Measurements from ENCODE around the gene PTPRN2. TPM values are rescaled to one million over a fixed set of nuclear protein-coding genes. Genes with fewer than 3 reads are reported as not detected.
"Not testable (repeated sequence)": the region's sequence is repeated elsewhere in the genome, so short reads cannot be mapped to it uniquely, and the experiment has no call there.

The PTPRN2 gene
- total RNA-seq, 2 donors from 2014 or later: 0.35 to 0.61 TPM

GRCh38 chr7:157699357-157700013 is 888.1 kb downstream of the PTPRN2 start:
- H3K9me3 Mint-ChIP-seq: no peaks in the 10 kb centered on the region
- H3K27ac Mint-ChIP-seq: no peak overlapping the region
- DNase-seq (ENCODE audit: low spot score in 2 of 2): no peak
- no peaks in the 10 kb centered on the region for H3K36me3 Mint-ChIP-seq
- ATAC-seq: no peak

GRCh38 chr7:157697287-157697686 is 890.3 kb downstream of the PTPRN2 start:
- H3K27ac Mint-ChIP-seq; H3K9me3 Mint-ChIP-seq; H3K36me3 Mint-ChIP-seq; DNase-seq (ENCODE audit: low spot score in 2 of 2); ATAC-seq: not testable (repeated sequence)

DNA sequence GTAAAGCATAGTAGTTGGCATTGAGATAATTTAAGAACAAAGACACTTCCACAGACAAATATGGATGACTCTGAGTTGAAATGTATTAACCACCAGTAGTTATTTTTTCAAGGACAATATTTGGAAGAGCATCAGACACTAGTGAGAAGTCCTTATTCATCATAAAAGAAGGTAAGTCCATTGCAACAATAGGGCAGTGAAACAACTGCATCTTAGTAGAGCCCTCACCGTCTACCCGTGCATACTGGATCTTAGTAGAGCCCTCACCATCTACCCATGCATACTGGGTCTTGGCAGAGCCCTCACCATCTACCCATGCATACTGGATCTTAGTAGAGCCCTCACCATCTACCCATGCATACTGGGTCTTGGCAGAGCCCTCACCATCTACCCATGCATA is 892.0 kb downstream of the PTPRN2 start:
- not testable (repeated sequence) for DNase-seq (ENCODE audit: low spot score in 2 of 2); H3K36me3 Mint-ChIP-seq; H3K27ac Mint-ChIP-seq; H3K9me3 Mint-ChIP-seq; ATAC-seq

DNA sequence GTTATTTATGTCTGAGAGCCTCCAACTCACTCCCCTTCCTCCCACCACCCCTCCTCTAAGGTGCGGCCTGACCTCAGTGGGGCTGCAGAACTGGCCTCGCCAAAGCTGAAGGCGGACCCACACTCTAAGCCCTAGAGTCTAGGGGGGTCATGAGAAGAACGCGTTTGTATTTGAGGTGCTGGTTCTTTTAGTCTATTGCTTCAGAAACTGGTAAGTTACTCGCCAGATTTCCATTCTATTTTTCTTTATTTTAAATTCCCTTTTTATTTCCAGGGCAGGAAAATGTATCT is 893.3 kb downstream of the PTPRN2 start:
- ATAC-seq: no peak
- H3K9me3 Mint-ChIP-seq: no peaks in the 10 kb centered on the region
- no peak for DNase-seq (ENCODE audit: low spot score in 2 of 2)
- no peak overlapping the region for H3K27ac Mint-ChIP-seq
- H3K36me3 Mint-ChIP-seq: peaks cover 0 to 6% of the 10 kb centered on the region in 2 donors

GRCh38 chr7:157693521-157694375 is 893.9 kb downstream of the PTPRN2 start:
- DNase-seq (ENCODE audit: low spot score in 2 of 2) (no peak), ATAC-seq (no peak)
- peaks cover 0 to 6% of the 10 kb centered on the region in 2 donors for H3K36me3 Mint-ChIP-seq
- H3K27ac Mint-ChIP-seq: no peak overlapping the region
- no peaks in the 10 kb centered on the region for H3K9me3 Mint-ChIP-seq

DNA sequence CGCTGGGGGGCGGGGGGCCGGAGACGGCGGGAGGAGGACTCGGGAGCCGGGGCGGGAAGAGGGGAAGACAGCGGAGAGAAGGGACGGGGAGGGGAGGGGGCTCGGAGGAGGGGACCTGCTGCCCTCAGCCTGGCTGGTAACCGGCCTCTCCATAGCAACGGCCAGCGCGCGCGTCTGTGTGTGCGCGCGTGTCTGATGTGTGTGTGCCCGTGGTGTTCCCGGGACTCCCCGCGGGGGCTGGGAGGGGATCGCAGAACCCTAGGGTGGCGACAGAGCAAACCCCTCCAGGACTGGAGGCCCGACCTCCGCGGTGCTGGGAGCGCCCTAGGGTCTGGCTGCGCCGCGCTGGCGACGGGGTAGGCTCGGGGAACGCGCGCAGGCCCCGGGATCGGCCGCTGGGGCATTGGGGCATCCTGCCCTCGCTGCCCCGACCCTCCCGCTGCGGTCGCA is 894.5 kb downstream of the PTPRN2 start:
- H3K36me3 Mint-ChIP-seq: peaks cover 0 to 6% of the 10 kb centered on the region in 2 donors

DNA sequence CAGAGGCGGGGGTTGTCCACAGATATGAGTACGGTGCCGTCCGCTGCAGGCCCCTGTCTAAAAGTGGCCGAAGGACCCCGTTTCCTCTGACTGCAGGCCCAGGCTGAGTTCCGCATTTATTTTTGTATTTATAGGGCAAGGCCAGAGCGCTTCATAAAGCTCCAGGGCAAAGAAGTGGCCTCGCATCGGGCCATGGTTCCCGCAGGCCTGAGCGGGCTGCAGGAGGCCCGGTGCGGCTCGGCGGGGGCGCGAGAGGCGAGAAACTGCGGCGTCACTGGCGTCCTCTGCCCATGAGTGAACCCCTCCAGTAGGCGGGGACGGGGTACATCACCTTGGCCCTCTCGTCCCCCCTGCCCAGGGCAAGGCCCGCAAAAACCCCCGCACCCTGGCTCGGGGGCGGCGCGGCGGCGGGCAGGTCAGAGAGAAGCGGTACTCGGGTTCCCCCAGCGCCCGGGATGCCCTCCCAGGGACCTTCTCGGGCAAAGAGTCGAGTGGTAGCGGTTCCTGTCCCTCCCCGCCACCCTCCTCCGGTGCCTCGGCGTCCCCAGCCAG is 895.1 kb downstream of the PTPRN2 start:
- Mint-ChIP-seq H3K27ac (no peak overlapping the region), H3K9me3 (no peaks in the 10 kb centered on the region), H3K36me3 (peaks cover 0 to 6% of the 10 kb centered on the region in 2 donors)
- no peak for DNase-seq (ENCODE audit: low spot score in 2 of 2)
- no peak for ATAC-seq

More for the DNA sequence above, 894.5 kb downstream of the PTPRN2 start:
- no peak for ATAC-seq
- no peak for DNase-seq (ENCODE audit: low spot score in 2 of 2)
- Mint-ChIP-seq H3K9me3 (no peaks in the 10 kb centered on the region), H3K27ac (no peak overlapping the region)

DNA sequence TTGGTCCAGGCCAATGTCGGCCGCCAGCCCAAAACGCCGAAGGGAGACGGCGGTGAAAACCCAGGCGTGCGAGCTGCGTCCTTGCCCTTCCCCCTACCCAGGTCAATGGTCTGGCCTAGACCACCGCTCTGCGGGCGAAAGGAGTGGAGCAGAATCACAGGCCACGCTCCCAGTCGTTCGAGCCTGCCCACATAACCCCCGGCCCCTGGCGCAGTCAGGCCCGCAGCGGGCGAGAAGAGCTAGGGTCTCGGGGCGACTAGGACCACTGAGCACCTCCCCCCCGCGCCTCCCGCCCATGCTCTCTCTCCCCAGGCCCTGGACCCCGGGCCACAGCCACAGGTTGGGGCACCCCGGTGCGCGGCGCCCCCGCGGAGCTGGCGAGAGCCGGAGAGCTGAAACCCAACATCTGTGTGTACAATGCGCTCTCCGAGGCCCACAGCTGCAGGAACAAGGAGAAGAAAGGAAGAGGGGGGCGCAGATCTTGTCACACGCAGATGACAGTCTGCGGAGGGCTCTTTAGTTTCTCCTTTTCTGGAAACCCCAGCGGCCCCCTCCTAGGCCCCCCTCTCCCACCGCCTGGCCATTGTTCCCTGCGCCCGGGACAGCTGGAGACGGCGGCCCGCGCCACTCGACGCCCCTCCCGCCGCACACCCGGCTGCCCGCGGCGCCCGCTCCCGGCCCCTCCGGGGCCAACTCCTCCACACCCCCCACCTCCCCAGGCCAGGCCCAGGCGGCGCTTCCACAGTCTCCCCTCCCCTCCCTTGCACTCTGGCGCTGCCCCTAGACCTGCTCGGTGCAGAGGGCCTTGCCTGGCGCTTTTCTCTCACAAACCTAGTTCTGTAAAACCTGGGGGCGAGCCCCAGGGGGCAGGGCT is 895.8 kb downstream of the PTPRN2 start:
- no peak for DNase-seq (ENCODE audit: low spot score in 2 of 2)
- H3K27ac Mint-ChIP-seq: no peak overlapping the region
- ATAC-seq: no peak

GRCh38 chr7:157690833-157691585 is 896.6 kb downstream of the PTPRN2 start:
- DNase-seq (ENCODE audit: low spot score in 2 of 2) (no peak), ATAC-seq (peak; percentile 55 to 67)
- Mint-ChIP-seq H3K9me3 (no peaks in the 10 kb centered on the region), H3K27ac (no peak overlapping the region), H3K36me3 (peaks cover 0 to 6% of the 10 kb centered on the region in 2 donors)

More for the DNA sequence above, 895.8 kb downstream of the PTPRN2 start:
- Mint-ChIP-seq H3K36me3 (peaks cover 0 to 6% of the 10 kb centered on the region in 2 donors), H3K9me3 (no peaks in the 10 kb centered on the region)

- Mint-ChIP-seq H3K27ac (no peak overlapping the region), H3K36me3 (peaks cover 0 to 6% of the 10 kb centered on the region in 2 donors), H3K9me3 (no peaks in the 10 kb centered on the region)
- ATAC-seq (peak in 1 of 2 donors; percentile 26), DNase-seq (ENCODE audit: low spot score in 2 of 2) (peak in 1 of 2 donors; percentile 40)
These were observed 897.4 kb downstream of the PTPRN2 start for GRCh38 chr7:157690058-157690832.

GRCh38 chr7:157689269-157690057 is 898.2 kb downstream of the PTPRN2 start:
- Mint-ChIP-seq H3K9me3 (no peaks in the 10 kb centered on the region), H3K36me3 (peaks cover 0 to 5% of the 10 kb centered on the region in 2 donors), H3K27ac (no peak overlapping the region)
- peak in 1 of 2 donors; percentile 30 for DNase-seq (ENCODE audit: low spot score in 2 of 2)
- no peak for ATAC-seq

DNA sequence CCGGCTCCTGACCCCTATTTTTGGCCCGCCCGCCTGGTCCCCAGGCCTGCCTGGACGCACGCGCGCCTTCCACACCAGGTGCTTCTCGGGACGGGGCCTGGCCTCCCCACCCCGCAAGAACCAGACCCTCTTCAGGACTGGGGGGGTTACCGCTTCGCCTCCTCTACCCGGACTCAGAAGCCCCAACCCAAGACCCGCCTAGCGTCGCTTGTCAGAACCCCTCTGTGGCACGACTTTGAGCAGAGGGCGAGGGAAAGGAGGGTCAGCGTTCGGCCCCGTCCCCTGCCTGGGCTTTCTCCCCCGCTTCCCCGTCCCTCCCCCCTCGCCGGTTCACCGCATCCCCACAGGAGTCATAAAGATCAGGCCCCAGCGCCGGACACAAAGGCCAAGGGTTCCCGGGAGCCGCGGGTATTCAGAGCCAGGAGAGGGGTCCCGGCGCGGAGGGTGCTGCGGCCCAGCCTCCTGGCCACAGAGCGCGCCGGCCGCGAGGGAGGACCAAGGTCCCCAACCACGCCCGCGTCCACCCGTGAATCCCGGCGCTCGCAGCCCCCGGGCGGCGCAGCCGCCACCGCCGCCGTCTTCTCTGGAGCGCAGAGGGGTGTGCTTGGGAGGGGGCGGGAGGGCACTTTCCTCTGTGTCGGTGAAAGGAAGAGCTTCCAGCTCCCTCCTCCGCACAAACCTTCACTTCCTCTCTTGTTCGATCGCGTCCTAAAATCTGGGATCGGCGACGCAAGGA is 898.9 kb downstream of the PTPRN2 start:
- Mint-ChIP-seq H3K36me3 (peaks cover 0 to 3% of the 10 kb centered on the region in 2 donors), H3K9me3 (no peaks in the 10 kb centered on the region), H3K27ac (no peak overlapping the region)
- ATAC-seq: no peak
- DNase-seq (ENCODE audit: low spot score in 2 of 2): peak in 1 of 2 donors; percentile 41

GRCh38 chr7:157687845-157688532 is 899.6 kb downstream of the PTPRN2 start:
- no peak for ATAC-seq
- H3K9me3 Mint-ChIP-seq: no peaks in the 10 kb centered on the region

More at GRCh38 chr7:157687845-157688532, 899.6 kb downstream of the PTPRN2 start:
- H3K27ac Mint-ChIP-seq: no peak overlapping the region
- no peak for DNase-seq (ENCODE audit: low spot score in 2 of 2)
- peaks cover 0 to 6% of the 10 kb centered on the region in 2 donors for H3K36me3 Mint-ChIP-seq
